ENCODE results near the gene RAB37.

The RAB37 gene

GRCh38 chr17:74703311-74703710, 33.7 kb upstream of the RAB37 start:
- TF ChIP-seq POLR2AphosphoS5 (IDR thresholded peaks at IDR 0.05; ENCODE audit: low read depth) (no peak), REST (IDR thresholded peaks at IDR 0.05; ENCODE audit: insufficient replicate concordance, low read depth) (no peak), CTCF (IDR thresholded peaks at IDR 0.05; ENCODE audit: insufficient read depth, low read length) (no peak), SPI1 (IDR thresholded peaks at IDR 0.05; ENCODE audit: borderline replicate concordance, low read depth) (no peak), GABPA (IDR thresholded peaks at IDR 0.05; ENCODE audit: low read depth) (no peak)
- no peak overlapping the region for H3K4me3 ChIP-seq (replicated peaks; ENCODE audit: insufficient read depth, low read length)
- H3K27ac ChIP-seq (replicated peaks): no peak overlapping the region
- no peak for DNase-seq (ENCODE audit: low read depth in 1 of 2, low spot score in 1 of 2)
- no peaks in the 10 kb centered on the region for H3K27me3 ChIP-seq (ENCODE audit: insufficient read depth, poor library complexity, severe bottlenecking)

- Histone ChIP-seq H3K4me3 (replicated peaks; ENCODE audit: insufficient read depth, low read length) (no peak overlapping the region), H3K27me3 (ENCODE audit: insufficient read depth, poor library complexity, severe bottlenecking) (no peaks in the 10 kb centered on the region), H3K27ac (replicated peaks) (no peak overlapping the region)
- DNase-seq (ENCODE audit: low read depth in 1 of 2, low spot score in 1 of 2): no peak
- no peak for TF ChIP-seq SPI1 (IDR thresholded peaks at IDR 0.05; ENCODE audit: borderline replicate concordance, low read depth)
- no peak for TF ChIP-seq POLR2AphosphoS5 (IDR thresholded peaks at IDR 0.05; ENCODE audit: low read depth)
- no peak for TF ChIP-seq REST (IDR thresholded peaks at IDR 0.05; ENCODE audit: insufficient replicate concordance, low read depth)
- TF ChIP-seq CTCF (IDR thresholded peaks at IDR 0.05; ENCODE audit: insufficient read depth, low read length): no peak
- TF ChIP-seq GABPA (IDR thresholded peaks at IDR 0.05; ENCODE audit: low read depth): no peak
Observed at GRCh38 chr17:74704544-74704943, 32.5 kb upstream of the RAB37 start.

GRCh38 chr17:74711058-74711824, 25.8 kb upstream of the RAB37 start:
- H3K27me3 ChIP-seq (ENCODE audit: insufficient read depth, poor library complexity, severe bottlenecking): no peaks in the 10 kb centered on the region
- peak overlapping the region; percentile 94 for H3K4me3 ChIP-seq (replicated peaks; ENCODE audit: insufficient read depth, low read length)
- TF ChIP-seq REST (IDR thresholded peaks at IDR 0.05; ENCODE audit: insufficient replicate concordance, low read depth): no peak
- TF ChIP-seq GABPA (IDR thresholded peaks at IDR 0.05; ENCODE audit: low read depth): no peak
- no peak for TF ChIP-seq CTCF (IDR thresholded peaks at IDR 0.05; ENCODE audit: insufficient read depth, low read length)
- no peak for TF ChIP-seq POLR2AphosphoS5 (IDR thresholded peaks at IDR 0.05; ENCODE audit: low read depth)
- TF ChIP-seq SPI1 (IDR thresholded peaks at IDR 0.05; ENCODE audit: borderline replicate concordance, low read depth): no peak
- peak overlapping the region; percentile 94 for H3K27ac ChIP-seq (replicated peaks)
- DNase-seq (ENCODE audit: low read depth in 1 of 2, low spot score in 1 of 2): no peak

Data from HL-60 (cell line).